HepG2 (cell line): ENCODE measurements around the gene ANKS3. TPM values are rescaled to one million over a fixed set of nuclear protein-coding genes. Genes with fewer than 3 reads are reported as not detected.

Experiments used
- ATAC-seq: fragments of 200-7000 bp; cut with Tn5 transposase; 3 replicates; pipeline ENCODE4 v1.9.1; 2020; ENCODE audit warnings: mild to moderate bottlenecking, moderate library complexity
- BruUV-seq: library from RNA; stranded (reverse); fragments of 400-500 nt; replicated peaks from 2 replicates; lab custom pipeline; 2021; lab: Mats Ljungman, UMichigan
- CTCF ChIA-PET: fragments of 300-600 bp; formaldehyde crosslinking; extraction: SDS; loops from one replicate; lab custom pipeline; 2021; ENCODE audit warnings: low total read pairs, inconsistent platforms, low intra/inter-chr PET ratio; lab: Yijun Ruan, JAX
- POLR2A ChIA-PET: fragments of 350-600 bp; sonication (Branson Sonifier 250); formaldehyde crosslinking; loops from one replicate; lab custom pipeline; 2020; ENCODE audit warnings: antibody characterized with exemption, inconsistent platforms; lab: Yijun Ruan, JAX
- DNase-seq: peaks from one replicate; pipeline ENCODE4 v3.0.0-alpha.2; 2015; ENCODE audit warnings: low spot score
- FAIRE-seq: peaks from 3 replicates; lab custom pipeline; 2011; peaks lifted over from hg19 to GRCh38; lab: Jason Lieb, UNC
- H2AFZ ChIP-seq: one replicate; pipeline ENCODE4 v1.6.1; 2011; ENCODE audit warnings: low read length, inconsistent platforms
- H3K27ac ChIP-seq: fragments of 300-600 bp; 3 replicates; pipeline ENCODE4 v1.8.0; 2011; ENCODE audit warnings: mixed run types, mild to moderate bottlenecking, mixed read lengths, low read length, inconsistent platforms; ENCODE audit not compliant: insufficient read depth; ENCODE audit errors: extremely low read length
- H3K27me3 ChIP-seq, 2 experiments: fragments of 200-600 bp in 1 of 2; 2 replicates in 1 of 2; 3 replicates in 1 of 2; pipeline versions ENCODE4 v1.6.0 to v1.8.0; 2011; ENCODE audit warnings: low read length in 2 of 2, mild to moderate bottlenecking in 2 of 2, moderate library complexity in 2 of 2, inconsistent platforms in 1 of 2; ENCODE audit not compliant: insufficient read depth in 2 of 2, control insufficient read depth in 1 of 2
- H3K36me3 ChIP-seq, 2 experiments: fragments of 200-600 bp in 1 of 2; replicated peaks in 1 of 2; 2 replicates in 1 of 2; 3 replicates in 1 of 2; pipeline versions ENCODE4 v1.5.1 to v1.8.0; 2011; ENCODE audit warnings: low read length in 2 of 2, inconsistent platforms in 1 of 2; ENCODE audit not compliant: insufficient read depth in 2 of 2, control insufficient read depth in 1 of 2
- H3K4me1 ChIP-seq: 2 replicates; pipeline ENCODE4 v1.5.1; 2012; ENCODE audit warnings: low read length, inconsistent platforms; ENCODE audit not compliant: insufficient read depth
- H3K4me2 ChIP-seq: 2 replicates; pipeline ENCODE4 v1.6.0; 2011; ENCODE audit warnings: low read depth, low read length, inconsistent platforms
- H3K4me3 ChIP-seq, 3 experiments: fragments of 200-600 bp in 1 of 3; sonication (generic), shearing (Covaris generic) in 1 of 3; replicated peaks in 1 of 3; 2 replicates each; pipeline ENCODE4 v1.5.1; 2011 to 2016; ENCODE audit warnings: low read length in 3 of 3, inconsistent platforms in 2 of 3, low read depth in 2 of 3, mild to moderate bottlenecking in 2 of 3, control low read depth in 1 of 3, mixed read lengths in 1 of 3; ENCODE audit not compliant: insufficient read depth in 1 of 3
- H3K79me2 ChIP-seq: one replicate; pipeline ENCODE4 v1.6.1; 2011; ENCODE audit warnings: low read length, inconsistent platforms; ENCODE audit not compliant: insufficient read depth
- H3K9ac ChIP-seq: 2 replicates; pipeline ENCODE4 v1.6.0; 2011; ENCODE audit warnings: mild to moderate bottlenecking, low read depth, low read length, inconsistent platforms; ENCODE audit not compliant: insufficient read depth
- H3K9me3 ChIP-seq: 2 replicates; pipeline ENCODE4 v1.5.1; 2012; ENCODE audit warnings: mild to moderate bottlenecking, low read length
- H4K20me1 ChIP-seq: 2 replicates; pipeline ENCODE4 v1.6.0; 2011; ENCODE audit warnings: inconsistent platforms, mild to moderate bottlenecking, low read length, moderate library complexity; ENCODE audit not compliant: insufficient read depth
- CBX2 ChIP-seq, 2 experiments: fragments of 200-600 bp in 1 of 2; sonication (generic); formaldehyde crosslinking in 1 of 2; IDR thresholded peaks; 2 replicates each; pipeline versions ENCODE4 v1.7.0 to v1.8.1; 2018 to 2022; ENCODE audit warnings: low read depth in 2 of 2, low read length in 1 of 2, mild to moderate bottlenecking in 1 of 2, missing genetic modification reagents in 1 of 2
- CEBPB ChIP-seq: IDR thresholded peaks from 2 replicates; pipeline ENCODE4 v1.6.1; 2011; ENCODE audit warnings: low read depth, low read length, improper control_type of control experiment, borderline replicate concordance
- FOSL2 ChIP-seq: sonication (generic); formaldehyde crosslinking; IDR thresholded peaks from 2 replicates; pipeline ENCODE4 v1.4.0; 2020; ENCODE audit warnings: missing genetic modification reagents
- MBD4 ChIP-seq: IDR thresholded peaks from 2 replicates; pipeline ENCODE4 v1.6.1; 2012; ENCODE audit warnings: low read length, inconsistent platforms, borderline replicate concordance
- SNRNP70 ChIP-seq: fragments of 200-400 bp; formaldehyde crosslinking; IDR thresholded peaks from 2 replicates; pipeline ENCODE4 v1.6.1; 2017; ENCODE audit warnings: mild to moderate bottlenecking, low read depth, low read length, moderate library complexity
- WGBS: methylation state at CpG from one replicate; pipeline ENCODE4 v1.1.6; 2017; ENCODE audit warnings: low lambda C conversion rate; 5-methylcytosine and 5-hydroxymethylcytosine counted together
- in situ Hi-C: cut with HindIII; loops from 2 replicates; pipeline ENCODE4 v1.10.0; 2017; ENCODE audit warnings: low pct_unique_long_range_greater_than_20kb; ENCODE audit not compliant: extremely low pct_ligation_motif_present
- intact Hi-C: fragments of 100-400 bp; cut with micrococcal nuclease; formaldehyde crosslinking; loops from one replicate; pipeline ENCODE4 v1.10.0; 2022; ENCODE audit not compliant: unreplicated experiment
- polyA plus RNA-seq, 8 experiments: library from polyadenylated mRNA; depleted of rRNA in 3 of 8; stranded (reverse) in 7 of 8; unstranded in 1 of 8; fragments of >200 nt; fragmentation: Illumina TruSeq in 4 of 8; extraction: Trizol in 4 of 8; gene quantifications; 2 replicates each; pipeline versions ENCODE4 v1.2.1 to v1.2.3, GENCODE V29; 2011 to 2016; ENCODE audit warnings: low read depth in 4 of 8, missing spikeins in 1 of 8, mixed read lengths in 1 of 8; ENCODE audit not compliant: insufficient read depth in 1 of 8
- total RNA-seq, 5 experiments: library from RNA; depleted of rRNA; stranded (reverse); fragments of >200 nt; fragmentation: Illumina TruSeq; extraction: Trizol; gene quantifications; 2 replicates each; pipeline ENCODE4 v1.2.3, GENCODE V29; 2016; ENCODE audit warnings: low read depth in 1 of 5
- TF ChIP-seq, protein P1 (sequence below): sonication (generic); formaldehyde crosslinking; IDR thresholded peaks from 2 replicates; pipeline ENCODE4 v1.5.0; 2020; ENCODE audit warnings: mild to moderate bottlenecking, missing genetic modification reagents
- TF ChIP-seq, protein P2 (sequence below): sonication (generic); formaldehyde crosslinking; IDR thresholded peaks from 2 replicates; pipeline ENCODE4 v1.9.0; 2021; ENCODE audit warnings: missing genetic modification reagents, borderline replicate concordance

Gene ANKS3
- total and polyA plus RNA-seq, 2 of the 13 experiments (the other 11 are each of a cell fraction or from before 2014, with no cell fraction given): 11.4 to 15.9 TPM

DNA sequence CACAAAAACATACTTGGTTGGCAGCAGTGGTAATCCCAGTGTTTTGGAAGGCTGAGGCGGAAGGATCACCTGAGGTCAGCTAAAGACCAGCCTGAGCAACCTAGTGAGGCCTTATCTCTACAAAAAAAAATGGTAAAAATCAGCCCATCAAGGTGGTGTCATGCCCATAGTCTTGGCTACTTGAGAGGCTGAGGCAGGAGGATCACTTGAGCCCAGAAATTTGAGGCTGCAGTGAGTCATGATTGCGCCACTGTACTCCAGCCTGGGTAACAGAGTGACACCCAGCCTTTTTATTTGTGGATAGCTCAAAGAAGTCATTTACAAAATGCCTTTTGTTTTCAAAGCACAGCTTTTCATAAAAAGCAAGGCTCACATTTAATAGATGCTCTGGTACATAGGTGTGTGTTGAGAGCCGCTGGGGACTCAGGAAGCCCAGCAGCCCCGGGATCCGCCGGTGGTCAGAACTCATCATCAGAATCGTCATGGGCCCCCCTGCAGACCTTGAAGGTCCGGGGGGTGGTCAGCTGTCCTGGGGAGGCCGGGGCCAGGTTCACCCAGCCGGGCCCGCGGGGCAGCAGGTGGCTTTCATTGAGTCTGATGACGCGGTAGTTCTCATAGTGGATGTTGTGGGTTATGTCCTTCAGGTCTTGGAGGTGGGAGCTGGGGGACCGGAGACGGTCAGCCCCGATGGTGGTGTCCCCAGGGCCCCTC, 43.4 kb upstream of the ANKS3 start:
- Histone ChIP-seq H2AFZ (no peak overlapping the region), H3K79me2 (no peaks in the 10 kb centered on the region), H3K36me3 (no peaks in the 10 kb centered on the region), H3K27me3 (no peaks in the 10 kb centered on the region; a peak in 1 of 5 replicates), H3K9me3 (no peaks in the 10 kb centered on the region), H3K4me1 (peaks cover 41% of the 10 kb centered on the region), H3K4me3 (no peak overlapping the region), H4K20me1 (no peaks in the 10 kb centered on the region), H3K9ac (no peak overlapping the region), H3K27ac (no peak overlapping the region), H3K4me2 (no peak overlapping the region)
- FAIRE-seq: no peak
- ChIA-PET CTCF (no interaction called here), POLR2A (no interaction called here)
- in situ Hi-C loops: no loop called here
- ATAC-seq: no peak
- WGBS: 62% methylated on average over 10 of the region's 17 CpGs
- no peak for DNase-seq
- no TSS peak for BruUV-seq
- TF ChIP-seq, protein P1, sequence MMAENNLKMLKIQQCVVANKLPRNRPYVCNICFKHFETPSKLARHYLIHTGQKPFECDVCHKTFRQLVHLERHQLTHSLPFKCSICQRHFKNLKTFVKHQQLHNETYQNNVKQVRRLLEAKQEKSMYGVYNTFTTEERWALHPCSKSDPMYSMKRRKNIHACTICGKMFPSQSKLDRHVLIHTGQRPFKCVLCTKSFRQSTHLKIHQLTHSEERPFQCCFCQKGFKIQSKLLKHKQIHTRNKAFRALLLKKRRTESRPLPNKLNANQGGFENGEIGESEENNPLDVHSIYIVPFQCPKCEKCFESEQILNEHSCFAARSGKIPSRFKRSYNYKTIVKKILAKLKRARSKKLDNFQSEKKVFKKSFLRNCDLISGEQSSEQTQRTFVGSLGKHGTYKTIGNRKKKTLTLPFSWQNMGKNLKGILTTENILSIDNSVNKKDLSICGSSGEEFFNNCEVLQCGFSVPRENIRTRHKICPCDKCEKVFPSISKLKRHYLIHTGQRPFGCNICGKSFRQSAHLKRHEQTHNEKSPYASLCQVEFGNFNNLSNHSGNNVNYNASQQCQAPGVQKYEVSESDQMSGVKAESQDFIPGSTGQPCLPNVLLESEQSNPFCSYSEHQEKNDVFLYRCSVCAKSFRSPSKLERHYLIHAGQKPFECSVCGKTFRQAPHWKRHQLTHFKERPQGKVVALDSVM (CRISPR knock-in tag): peak; percentile 90
- TF ChIP-seq CEBPB: 0 out of 2 replicates have a peak, but pooled peaks have one; percentile 10
- TF ChIP-seq, protein P2, sequence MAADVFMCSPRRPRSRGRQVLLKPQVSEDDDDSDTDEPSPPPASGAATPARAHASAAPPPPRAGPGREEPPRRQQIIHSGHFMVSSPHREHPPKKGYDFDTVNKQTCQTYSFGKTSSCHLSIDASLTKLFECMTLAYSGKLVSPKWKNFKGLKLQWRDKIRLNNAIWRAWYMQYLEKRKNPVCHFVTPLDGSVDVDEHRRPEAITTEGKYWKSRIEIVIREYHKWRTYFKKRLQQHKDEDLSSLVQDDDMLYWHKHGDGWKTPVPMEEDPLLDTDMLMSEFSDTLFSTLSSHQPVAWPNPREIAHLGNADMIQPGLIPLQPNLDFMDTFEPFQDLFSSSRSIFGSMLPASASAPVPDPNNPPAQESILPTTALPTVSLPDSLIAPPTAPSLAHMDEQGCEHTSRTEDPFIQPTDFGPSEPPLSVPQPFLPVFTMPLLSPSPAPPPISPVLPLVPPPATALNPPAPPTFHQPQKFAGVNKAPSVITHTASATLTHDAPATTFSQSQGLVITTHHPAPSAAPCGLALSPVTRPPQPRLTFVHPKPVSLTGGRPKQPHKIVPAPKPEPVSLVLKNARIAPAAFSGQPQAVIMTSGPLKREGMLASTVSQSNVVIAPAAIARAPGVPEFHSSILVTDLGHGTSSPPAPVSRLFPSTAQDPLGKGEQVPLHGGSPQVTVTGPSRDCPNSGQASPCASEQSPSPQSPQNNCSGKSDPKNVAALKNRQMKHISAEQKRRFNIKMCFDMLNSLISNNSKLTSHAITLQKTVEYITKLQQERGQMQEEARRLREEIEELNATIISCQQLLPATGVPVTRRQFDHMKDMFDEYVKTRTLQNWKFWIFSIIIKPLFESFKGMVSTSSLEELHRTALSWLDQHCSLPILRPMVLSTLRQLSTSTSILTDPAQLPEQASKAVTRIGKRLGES (CRISPR knock-in tag): no peak
- TF ChIP-seq SNRNP70: no peak
- no peak for TF ChIP-seq CBX2 (IDR thresholded peaks at IDR 0.05; ENCODE audit: low read depth, low read length)
- no peak for TF ChIP-seq CBX2 (CRISPR knock-in tag; IDR thresholded peaks at IDR 0.05; ENCODE audit: low read depth)
- TF ChIP-seq MBD4: no peak
- peak; percentile 55 for TF ChIP-seq FOSL2 (CRISPR knock-in tag)
- intact Hi-C loops: no loop called here
